Measurements from ENCODE around the gene SEMA3E. TPM values are rescaled to one million over a fixed set of nuclear protein-coding genes. Genes with fewer than 3 reads are reported as not detected.

Gene SEMA3E
- total and polyA plus RNA-seq, 9 of the 15 experiments (the other 6 are each of a cell fraction or from before 2014, with no cell fraction given), result 0.01 to 1.4 (median 0.14) TPM; not detected in 2

- TF ChIP-seq MAZ (CRISPR knock-in tag; conservative IDR thresholded peaks at IDR 0.05 in 1 of 2, IDR thresholded peaks at IDR 0.05 in 1 of 2), result no peak
- no peak for TF ChIP-seq ZNF282 (CRISPR knock-in tag; IDR thresholded peaks at IDR 0.05)
- TF ChIP-seq ZNF3 (CRISPR knock-in tag; IDR thresholded peaks at IDR 0.05), result no peak
- TF ChIP-seq ZNF79 (CRISPR knock-in tag; IDR thresholded peaks at IDR 0.05; ENCODE audit: low read depth), result no peak
- no peak for TF ChIP-seq BDP1 (IDR thresholded peaks at IDR 0.05; ENCODE audit: insufficient read depth, insufficient read length)
- TF ChIP-seq NCOA1 (IDR thresholded peaks at IDR 0.05; ENCODE audit: low read depth), result no peak
These were observed 124.5 kb downstream of the SEMA3E start (continued) for GRCh38 chr7:83524277-83525075.

GRCh38 chr7:83520726-83521125 is 128.2 kb downstream of the SEMA3E start:
- H3K9me1 ChIP-seq (ENCODE audit: control insufficient read depth, insufficient read depth, low read length), result no peaks in the 10 kb centered on the region
- H3K4me3 ChIP-seq, result no peak overlapping the region
- H4K20me1 ChIP-seq (replicated peaks; ENCODE audit: control insufficient read depth, insufficient read depth, low read length), result no peaks in the 10 kb centered on the region
- H3K36me3 ChIP-seq (ENCODE audit: control insufficient read depth, insufficient read depth, low read length), result no peaks in the 10 kb centered on the region
- CTCF ChIA-PET (ENCODE audit: low intra/inter-chr PET ratio), result no interaction called here
- no peak for ATAC-seq
- no peaks in the 10 kb centered on the region for H3K9me3 ChIP-seq (replicated peaks; ENCODE audit: control insufficient read depth, insufficient read depth, low read depth, low read length)
- BruUV-seq (replicated peaks), result no TSS peak
- no peaks in the 10 kb centered on the region for H3K27me3 ChIP-seq (ENCODE audit: control insufficient read depth in 2 of 2, insufficient read depth in 2 of 2, low read length in 2 of 2)
- 3% methylated on average over 2 of the region's 2 CpGs for WGBS (ENCODE audit: insufficient coverage, low coverage, missing lambda C conversion rate)
- H2AFZ ChIP-seq (ENCODE audit: low read depth, low read length), result no peak overlapping the region
- in situ Hi-C loops (cut with MboI), result loop anchor here (25.0 kb wide), 1 partner anchor 1917 kb away; no protein-coding TSS in a partner anchor
- H3K4me2 ChIP-seq (ENCODE audit: insufficient read depth, low read length), result no peak overlapping the region
- no peak for DNase-seq (ENCODE audit: extremely low read depth in 1 of 4, low spot score in 3 of 4)
- no peak overlapping the region for H3K9ac ChIP-seq (ENCODE audit: insufficient read depth in 1 of 2, low read depth in 2 of 2, low read length in 2 of 2)
- no peaks in the 10 kb centered on the region for H3K79me2 ChIP-seq (ENCODE audit: control insufficient read depth, insufficient read depth, low read length)
- POLR2A ChIA-PET, result no interaction called here
- no peak for FAIRE-seq
- no peak overlapping the region for H3K27ac ChIP-seq (ENCODE audit: extremely low read depth, low read depth, low read length)
- intact Hi-C loops (cut with micrococcal nuclease), result no loop called here
- H3K4me1 ChIP-seq (replicated peaks in 1 of 2; ENCODE audit: control insufficient read depth in 2 of 2, insufficient read depth in 2 of 2, low read length in 2 of 2), result no peaks in the 10 kb centered on the region
- TF ChIP-seq SP2 (IDR thresholded peaks at IDR 0.05; ENCODE audit: extremely low read depth, low read depth, low read length, poor library complexity, severe bottlenecking), result no peak
- no peak for TF ChIP-seq ZNF77 (CRISPR knock-in tag; IDR thresholded peaks at IDR 0.05)
- TF ChIP-seq FOXJ3 (CRISPR knock-in tag; IDR thresholded peaks at IDR 0.05), result no peak
- no peak for TF ChIP-seq GTF2F1 (IDR thresholded peaks at IDR 0.05; ENCODE audit: low read depth, low read length)
- no peak for TF ChIP-seq CBX8 (IDR thresholded peaks at IDR 0.05; ENCODE audit: borderline replicate concordance, extremely low read depth, low read depth, low read length, poor library complexity, severe bottlenecking)
- TF ChIP-seq SMC3 (conservative IDR thresholded peaks at IDR 0.05; ENCODE audit: insufficient read depth, low read depth, low read length), result no peak
- no peak for TF ChIP-seq ZKSCAN1 (IDR thresholded peaks at IDR 0.05; ENCODE audit: low read depth, low read length)
- no peak for TF ChIP-seq NCOA1 (IDR thresholded peaks at IDR 0.05; ENCODE audit: low read depth)
- TF ChIP-seq ZBTB26 (CRISPR knock-in tag; IDR thresholded peaks at IDR 0.05), result no peak
- TF ChIP-seq EHMT2 (IDR thresholded peaks at IDR 0.05), result no peak
- no peak for TF ChIP-seq CREBBP (IDR thresholded peaks at IDR 0.05; ENCODE audit: low read depth, low read length)
- no peak for TF ChIP-seq ZBTB17 (CRISPR knock-in tag; IDR thresholded peaks at IDR 0.05)
- no peak for TF ChIP-seq ARNT (IDR thresholded peaks at IDR 0.05)
- TF ChIP-seq ZNF507 (tag; conservative IDR thresholded peaks at IDR 0.05), result no peak
- no peak for TF ChIP-seq ATF6 (CRISPR knock-in tag; IDR thresholded peaks at IDR 0.05)
